Stimulated activated CD8-positive, alpha-beta memory T cell treated with anti-CD3 and anti-CD28 coated beads, Interleukin-15, amount 100 ng/mL, for 48 hours (primary cell): ENCODE results near the gene NUDT13.

Experiments used
- DNase-seq, 2 donors: peaks; one replicate each; pipeline ENCODE4 v3.0.0-alpha.2; 2020; ENCODE audit warnings: low read depth in 2 of 2

Gene NUDT13

DNA sequence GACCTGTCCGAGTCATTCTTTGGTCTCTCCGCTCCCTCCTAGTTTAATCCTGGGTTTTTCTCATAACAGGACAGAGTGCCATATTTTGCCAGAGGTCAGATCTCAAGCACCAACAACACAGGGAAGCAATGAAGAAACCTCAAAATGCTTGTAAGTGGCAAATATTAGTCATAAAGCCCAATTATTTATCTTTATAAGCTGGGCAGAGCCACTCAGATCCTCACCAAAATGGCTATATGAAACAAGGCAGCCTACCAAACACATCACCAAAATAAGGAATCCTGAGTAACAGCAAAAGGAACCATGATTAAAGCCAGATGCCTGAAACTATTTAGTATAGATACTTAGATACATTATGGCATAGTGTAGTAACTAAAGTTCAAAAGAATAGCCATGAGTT is 52.8 kb downstream of the NUDT13 start:
- DNase-seq = no peak

DNA sequence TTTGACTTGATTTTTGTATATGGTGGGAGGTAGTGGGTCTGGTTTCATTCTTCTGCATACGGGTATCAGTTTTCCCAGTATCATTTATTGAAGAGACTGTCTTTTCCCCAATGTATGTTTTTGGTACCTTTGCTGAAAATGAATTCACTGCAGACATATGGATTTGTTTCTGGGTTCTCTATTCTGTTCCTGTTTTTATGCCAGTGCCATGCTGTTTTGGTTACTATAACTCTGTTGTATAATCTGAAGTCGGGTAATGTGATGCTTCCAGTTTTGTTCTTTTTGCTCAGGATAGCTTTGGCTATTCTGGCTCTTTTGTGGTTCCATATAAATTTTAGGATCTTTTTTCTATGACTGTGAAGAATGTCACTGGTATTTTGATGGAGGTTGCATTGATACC is 56.7 kb downstream of the NUDT13 start:
- DNase-seq = no peak

DNA sequence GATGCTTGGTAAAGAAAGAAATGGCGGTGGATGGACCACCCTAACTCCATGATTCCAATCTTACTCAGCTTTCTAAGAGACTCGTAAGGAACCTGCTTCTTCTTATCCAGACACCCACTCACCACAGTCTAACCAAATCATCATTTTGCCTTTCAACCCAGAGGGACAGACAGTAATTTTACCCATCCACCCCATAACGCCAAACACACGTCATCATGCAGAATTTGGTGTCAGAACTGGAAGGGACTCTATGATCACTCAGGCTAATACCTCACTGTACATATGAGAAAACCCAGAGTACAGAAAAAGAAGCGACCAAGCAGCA is 57.2 kb downstream of the NUDT13 start:
- DNase-seq = no peak

DNA sequence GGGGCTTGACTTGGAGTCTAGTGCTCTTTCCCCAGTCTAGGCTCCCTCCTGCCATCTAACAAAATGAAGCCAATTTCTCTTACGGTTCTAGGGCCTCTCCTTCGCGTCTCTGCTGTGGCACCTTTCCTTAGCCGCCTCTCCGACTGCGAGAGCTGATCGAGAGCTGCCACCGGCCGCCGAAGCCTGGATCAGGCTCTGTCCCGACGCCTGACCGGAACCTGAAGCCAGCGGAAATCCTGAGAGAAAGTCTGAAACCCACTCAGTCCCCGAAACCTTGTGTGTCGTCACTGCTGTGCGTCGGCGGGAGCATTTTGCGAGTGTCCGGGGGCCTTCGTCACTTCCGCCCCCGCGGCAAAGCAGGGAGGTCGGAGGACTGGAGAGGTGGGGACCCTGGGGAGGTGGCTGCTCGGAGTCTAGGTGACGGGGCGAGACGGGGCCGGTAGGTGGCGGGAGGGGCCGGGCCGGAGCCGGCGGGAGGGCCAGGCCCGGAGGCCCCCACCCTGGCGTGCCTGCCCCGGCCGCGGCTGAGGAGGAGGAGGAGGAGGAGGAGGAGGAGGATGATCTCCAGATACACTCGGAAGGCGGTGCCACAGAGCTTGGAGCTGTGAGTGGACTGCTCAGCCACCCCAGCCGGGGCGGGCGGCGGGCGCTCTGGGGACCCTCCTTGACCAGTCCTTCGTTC is 57.7 kb downstream of the NUDT13 start, which contains the start of the genes ECD and FAM149B1:
ECD (minus strand) TSS at position 226 of the 682 bp plus-strand sequence. CDS start 4,071 bp downstream, outside the sequence.
FAM149B1 (plus strand) TSS at position 337 of the 682 bp plus-strand sequence; CDS start at position 558, 221 bp downstream.
- DNase-seq = peak; percentile 90 to 91

DNA sequence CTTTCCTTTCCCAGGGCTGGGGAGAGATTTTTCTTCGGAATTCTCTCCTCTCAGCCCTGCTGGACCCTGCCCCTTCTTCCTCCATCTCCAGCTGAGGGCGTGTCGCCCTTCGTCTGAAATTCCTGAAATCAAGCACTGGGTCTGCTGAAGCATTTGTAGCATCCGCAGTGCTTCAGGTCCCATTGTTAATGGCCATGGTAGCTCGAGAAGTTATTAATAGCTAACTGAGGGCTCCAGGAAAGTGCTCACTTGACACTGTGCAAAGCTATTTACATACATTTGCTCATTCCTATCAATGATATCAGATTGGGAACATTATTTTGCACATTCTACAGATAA is 58.2 kb downstream of the NUDT13 start:
- DNase-seq = no peak

DNA sequence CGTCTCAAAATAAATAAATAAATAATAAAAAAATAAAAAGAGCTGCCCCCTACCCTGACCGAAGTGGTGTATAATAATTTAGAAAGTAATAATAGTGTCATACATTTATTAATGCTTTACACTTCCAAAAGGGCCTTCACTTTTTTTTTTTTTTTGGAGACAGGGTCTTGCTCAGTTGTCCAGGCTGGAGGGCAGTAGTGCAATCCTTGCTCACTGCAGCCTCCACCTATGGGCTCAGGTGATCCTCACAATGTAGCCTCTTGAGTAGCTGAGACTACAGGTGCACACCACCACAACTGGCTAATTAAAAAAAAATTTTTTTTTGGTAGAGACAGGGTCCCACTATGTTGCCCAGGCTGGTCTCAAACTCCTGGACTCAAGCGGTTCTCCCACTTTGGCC is 59.1 kb downstream of the NUDT13 start:
- no peak for DNase-seq

DNA sequence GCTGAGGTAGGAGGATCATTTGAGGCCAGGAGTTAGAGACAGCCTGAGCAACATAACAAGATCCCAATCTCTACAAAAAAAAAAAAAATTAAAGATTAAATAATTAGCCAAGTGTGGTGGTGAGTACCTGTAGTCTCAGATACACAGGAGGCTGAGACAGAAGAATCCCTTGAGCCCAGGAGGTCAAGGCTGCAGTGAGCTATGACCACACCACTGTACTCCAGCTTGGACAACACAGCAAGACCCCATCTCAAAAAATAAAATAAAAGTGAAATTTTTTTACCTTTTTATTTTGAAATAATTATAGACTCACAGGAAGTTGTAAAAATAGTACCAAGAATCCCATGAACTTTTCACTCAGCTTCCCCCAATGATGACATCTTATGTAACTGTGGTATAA is 62.6 kb downstream of the NUDT13 start:
- no peak for DNase-seq

DNA sequence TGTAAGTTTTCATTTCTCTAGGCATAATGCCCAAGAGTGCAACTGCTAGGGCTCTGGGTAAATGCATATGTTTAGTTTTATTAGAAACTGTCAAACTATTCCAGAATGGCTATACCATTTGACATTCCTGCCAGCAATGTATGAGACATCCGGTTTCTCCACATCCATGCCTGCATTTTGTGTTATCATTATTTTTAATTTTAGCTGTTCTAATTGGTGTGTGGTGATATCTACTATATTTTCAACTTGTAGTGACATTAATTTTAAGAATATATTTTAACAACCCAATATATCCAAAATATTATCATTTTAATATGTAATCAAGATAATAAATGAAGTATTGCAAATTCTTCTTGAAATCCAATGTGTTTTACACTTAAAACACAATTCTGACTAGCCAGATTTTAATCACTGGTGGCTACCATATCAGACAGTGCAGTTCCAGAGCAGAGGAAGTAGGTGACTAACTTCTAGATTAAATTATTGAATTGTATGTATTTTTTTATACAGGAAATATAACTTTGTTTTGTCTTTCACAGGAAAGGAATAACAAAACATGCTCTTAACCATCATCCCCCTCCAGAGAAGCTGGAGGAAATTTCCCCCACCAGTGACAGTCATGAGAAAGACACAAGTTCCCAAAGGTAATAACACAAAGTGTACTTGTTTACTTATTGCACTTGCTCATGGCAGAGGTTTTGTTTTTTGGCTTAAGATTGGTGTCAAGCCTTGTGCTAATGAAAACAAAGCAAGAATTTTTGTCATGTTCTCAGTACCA is 64.1 kb downstream of the NUDT13 start:
- DNase-seq = no peak
